A673 (cell line): Measurements from ENCODE around the gene ATPAF1. TPM values are rescaled to one million over a fixed set of nuclear protein-coding genes. Genes with fewer than 3 reads are reported as not detected.
A peak's percentile ranks its signal among the peaks of the same experiment; 100 is the strongest.

Experiments
- BruUV-seq: library from RNA; stranded (reverse); fragments of 400-500 nt; replicated peaks from 2 replicates; lab custom pipeline; 2021; lab: Mats Ljungman, UMichigan
- CTCF ChIA-PET: fragments of 300-600 bp; sonication (Branson Sonifier 250); formaldehyde crosslinking; loops from one replicate; lab custom pipeline; 2022; ENCODE audit warnings: antibody characterized with exemption; lab: Charles Lee
- POLR2A ChIA-PET: fragments of 300-600 bp; sonication (Branson Sonifier 250); formaldehyde crosslinking; loops from one replicate; lab custom pipeline; 2022; ENCODE audit warnings: antibody characterized with exemption; ENCODE audit not compliant: low non-redundant PET; lab: Charles Lee
- DNase-seq: peaks from one replicate; pipeline ENCODE4 v3.0.0-alpha.2; 2015; ENCODE audit warnings: low spot score
- H3K27ac ChIP-seq: fragments of 200-600 bp; sonication (generic); 2 replicates; pipeline ENCODE4 v1.5.1; 2016; ENCODE audit warnings: mixed run types, low read depth, mild to moderate bottlenecking, mixed read lengths, antibody characterized with exemption, low read length; ENCODE audit not compliant: poor library complexity, severe bottlenecking
- H3K27me3 ChIP-seq: fragments of 200-600 bp; sonication (generic); replicated peaks from 2 replicates; pipeline ENCODE4 v1.6.1; 2017; ENCODE audit warnings: mixed run types, low read depth, mild to moderate bottlenecking, mixed read lengths, antibody characterized with exemption, low read length; ENCODE audit not compliant: insufficient read depth, poor library complexity
- H3K36me3 ChIP-seq: fragments of 200-600 bp; sonication (generic); 2 replicates; pipeline ENCODE4 v1.6.1; 2016; ENCODE audit warnings: mixed run types, mild to moderate bottlenecking, mixed read lengths, antibody characterized with exemption, low read length; ENCODE audit not compliant: insufficient read depth, poor library complexity, severe bottlenecking
- H3K4me1 ChIP-seq: fragments of 200-600 bp; sonication (generic); 2 replicates; pipeline ENCODE4 v1.6.1; 2017; ENCODE audit warnings: mixed run types, mild to moderate bottlenecking, mixed read lengths, antibody characterized with exemption, low read length; ENCODE audit not compliant: insufficient read depth, poor library complexity, severe bottlenecking
- H3K4me3 ChIP-seq: fragments of 200-600 bp; sonication (generic); 2 replicates; pipeline ENCODE4 v1.5.1; 2016; ENCODE audit warnings: low read depth, mixed run types, mild to moderate bottlenecking, mixed read lengths, low read length; ENCODE audit not compliant: poor library complexity, severe bottlenecking
- H3K9me3 ChIP-seq: fragments of 200-600 bp; sonication (generic); 2 replicates; pipeline ENCODE4 v1.6.1; 2016; ENCODE audit warnings: mixed run types, low read depth, mild to moderate bottlenecking, mixed read lengths, antibody characterized with exemption, low read length; ENCODE audit not compliant: poor library complexity, severe bottlenecking
- EZH2 ChIP-seq: fragments of 200-600 bp; sonication (generic); IDR thresholded peaks from 2 replicates; pipeline ENCODE4 v1.6.1; 2017; ENCODE audit warnings: borderline replicate concordance, low read depth, mild to moderate bottlenecking, mixed read lengths, antibody characterized with exemption, low read length; ENCODE audit not compliant: poor library complexity, severe bottlenecking
- intact Hi-C: fragments of 100-400 bp; cut with micrococcal nuclease; formaldehyde crosslinking; loops from one replicate; pipeline ENCODE4 v1.10.0; 2022; ENCODE audit not compliant: unreplicated experiment
- total RNA-seq: library from RNA; stranded (reverse); gene quantifications from 2 replicates; pipeline ENCODE4 v1.2.3, GENCODE V29; 2021
- TF ChIP-seq, protein P1 (sequence below): fragments of 300-800, 200-600 bp; sonication (generic); conservative IDR thresholded peaks from 2 replicates; pipeline ENCODE4 v1.5.1; 2017; ENCODE audit warnings: low read depth, mild to moderate bottlenecking, antibody characterized with exemption, low read length, moderate library complexity, mixed read lengths

ATPAF1 gene
- total RNA-seq, 1 experiment from 2014 or later = 41.7 TPM

DNA sequence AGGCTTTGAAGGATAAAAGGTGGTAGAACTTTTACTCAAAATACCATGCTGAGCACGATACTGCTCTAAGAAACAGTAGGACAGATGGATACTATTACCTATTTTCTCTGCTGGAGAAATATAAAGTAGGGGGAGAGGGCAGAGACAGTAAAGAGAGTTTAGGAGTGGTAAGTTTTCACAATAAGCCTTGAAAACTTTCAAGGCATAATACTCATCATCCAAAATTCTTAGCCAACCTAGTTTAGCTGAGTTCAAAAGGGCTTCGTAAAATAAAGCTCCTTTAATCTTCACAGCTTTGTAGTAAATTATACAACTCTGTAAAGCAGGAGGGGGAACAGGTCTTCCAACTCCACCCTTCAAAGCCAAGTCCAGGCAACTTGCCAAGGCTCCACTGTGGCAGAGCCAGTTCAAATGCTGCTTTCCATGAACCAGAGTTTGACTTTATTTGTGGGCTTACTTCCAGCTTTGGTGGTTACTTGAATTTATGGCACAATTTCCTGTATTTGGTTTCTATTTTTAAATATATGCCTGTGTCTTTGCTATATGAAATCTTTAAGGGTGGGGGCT is 19.0 kb upstream of the ATPAF1 start:
- TF ChIP-seq EZH2 = no peak
- TF ChIP-seq, protein P1, sequence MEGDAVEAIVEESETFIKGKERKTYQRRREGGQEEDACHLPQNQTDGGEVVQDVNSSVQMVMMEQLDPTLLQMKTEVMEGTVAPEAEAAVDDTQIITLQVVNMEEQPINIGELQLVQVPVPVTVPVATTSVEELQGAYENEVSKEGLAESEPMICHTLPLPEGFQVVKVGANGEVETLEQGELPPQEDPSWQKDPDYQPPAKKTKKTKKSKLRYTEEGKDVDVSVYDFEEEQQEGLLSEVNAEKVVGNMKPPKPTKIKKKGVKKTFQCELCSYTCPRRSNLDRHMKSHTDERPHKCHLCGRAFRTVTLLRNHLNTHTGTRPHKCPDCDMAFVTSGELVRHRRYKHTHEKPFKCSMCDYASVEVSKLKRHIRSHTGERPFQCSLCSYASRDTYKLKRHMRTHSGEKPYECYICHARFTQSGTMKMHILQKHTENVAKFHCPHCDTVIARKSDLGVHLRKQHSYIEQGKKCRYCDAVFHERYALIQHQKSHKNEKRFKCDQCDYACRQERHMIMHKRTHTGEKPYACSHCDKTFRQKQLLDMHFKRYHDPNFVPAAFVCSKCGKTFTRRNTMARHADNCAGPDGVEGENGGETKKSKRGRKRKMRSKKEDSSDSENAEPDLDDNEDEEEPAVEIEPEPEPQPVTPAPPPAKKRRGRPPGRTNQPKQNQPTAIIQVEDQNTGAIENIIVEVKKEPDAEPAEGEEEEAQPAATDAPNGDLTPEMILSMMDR = no peak
- Histone ChIP-seq H3K9me3 (no peaks in the 10 kb centered on the region), H3K4me3 (no peak overlapping the region), H3K27ac (peak overlapping the region; percentile 54), H3K36me3 (peaks cover 61% of the 10 kb centered on the region), H3K27me3 (no peaks in the 10 kb centered on the region), H3K4me1 (peaks cover 59% of the 10 kb centered on the region)
- BruUV-seq = no TSS peak
- ChIA-PET POLR2A (no interaction called here), CTCF (no interaction called here)
- intact Hi-C loops = no loop called here
- peak; percentile 74 for DNase-seq

GRCh38 chr1:46686255-46686654 is 18.1 kb upstream of the ATPAF1 start:
- ChIA-PET CTCF (no interaction called here), POLR2A (no interaction called here)
- Histone ChIP-seq H3K27me3 (no peaks in the 10 kb centered on the region), H3K9me3 (no peaks in the 10 kb centered on the region), H3K4me1 (peaks cover 50% of the 10 kb centered on the region), H3K36me3 (peaks cover 69% of the 10 kb centered on the region), H3K4me3 (no peak overlapping the region), H3K27ac (peak overlapping the region; percentile 43)
- no peak for DNase-seq
- TF ChIP-seq, protein P1 = no peak
- TF ChIP-seq EZH2 = no peak
- BruUV-seq = no TSS peak
- intact Hi-C loops = no loop called here

- no TSS peak for BruUV-seq
- Histone ChIP-seq H3K9me3 (no peaks in the 10 kb centered on the region), H3K4me3 (no peak overlapping the region), H3K27ac (no peak overlapping the region), H3K27me3 (no peaks in the 10 kb centered on the region), H3K4me1 (peaks cover 36% of the 10 kb centered on the region), H3K36me3 (peaks cover 77% of the 10 kb centered on the region)
- intact Hi-C loops = no loop called here
- TF ChIP-seq, protein P1 = no peak
- TF ChIP-seq EZH2 = no peak
- POLR2A ChIA-PET = no interaction called here
- DNase-seq = no peak
- CTCF ChIA-PET = no interaction called here
These were observed 16.5 kb upstream of the ATPAF1 start for GRCh38 chr1:46684670-46685069.
